Activated effector memory CD4-positive, alpha-beta T cell treated with Interleukin-2 at 50 U/mL for 16 hours (primary cell): ENCODE measurements around the gene KDM4C.
"Not testable (repeated sequence)": the region's sequence is repeated elsewhere in the genome, so short reads cannot be mapped to it uniquely, and the experiment has no call there.

Experiments used
- DNase-seq: peaks from one replicate; pipeline ENCODE4 v3.0.0-alpha.2; 2020

Gene KDM4C

GRCh38 chr9:6941501-6941900, 183.7 kb downstream of the KDM4C start:
- no peak for DNase-seq

DNA sequence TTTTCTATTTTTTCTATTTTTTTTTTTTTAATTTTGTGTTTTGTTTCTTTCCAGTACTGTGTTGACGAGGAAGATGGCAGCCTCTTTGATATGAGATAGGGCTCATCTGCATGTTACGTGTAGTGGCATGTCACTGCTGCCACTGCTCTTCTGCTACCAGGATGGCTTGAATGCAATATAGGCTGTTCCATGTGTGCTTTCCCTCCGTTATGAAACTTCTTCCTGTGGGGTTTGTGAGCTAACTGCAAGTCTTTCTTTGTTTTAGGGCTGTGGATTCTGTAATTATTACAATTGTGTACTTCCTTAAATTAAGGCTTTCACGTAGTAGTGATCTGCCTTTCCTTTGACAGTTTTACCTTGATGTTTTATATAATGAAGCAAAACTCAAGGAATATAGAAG, 184.6 kb downstream of the KDM4C start:
- no peak for DNase-seq

DNA sequence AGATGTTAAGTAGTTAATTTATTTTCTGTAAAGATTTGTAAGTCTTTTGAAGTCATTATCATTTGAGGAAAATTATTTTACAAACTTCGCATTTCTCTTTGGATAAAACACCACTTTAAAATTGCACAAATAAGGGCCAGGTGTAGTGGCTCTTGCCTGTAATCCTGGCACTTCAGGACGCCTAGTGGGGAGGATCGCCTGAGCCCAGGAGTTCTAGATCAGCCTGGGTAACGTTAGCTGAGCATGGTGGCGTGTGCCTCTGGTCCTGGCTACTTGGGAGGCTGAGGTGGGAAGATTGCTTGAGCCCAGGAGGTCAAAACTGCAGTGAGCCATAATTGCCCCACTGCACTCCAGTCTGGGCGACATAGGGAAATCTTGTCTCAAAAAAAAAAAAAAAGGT, 185.5 kb downstream of the KDM4C start:
- no peak for DNase-seq

DNA sequence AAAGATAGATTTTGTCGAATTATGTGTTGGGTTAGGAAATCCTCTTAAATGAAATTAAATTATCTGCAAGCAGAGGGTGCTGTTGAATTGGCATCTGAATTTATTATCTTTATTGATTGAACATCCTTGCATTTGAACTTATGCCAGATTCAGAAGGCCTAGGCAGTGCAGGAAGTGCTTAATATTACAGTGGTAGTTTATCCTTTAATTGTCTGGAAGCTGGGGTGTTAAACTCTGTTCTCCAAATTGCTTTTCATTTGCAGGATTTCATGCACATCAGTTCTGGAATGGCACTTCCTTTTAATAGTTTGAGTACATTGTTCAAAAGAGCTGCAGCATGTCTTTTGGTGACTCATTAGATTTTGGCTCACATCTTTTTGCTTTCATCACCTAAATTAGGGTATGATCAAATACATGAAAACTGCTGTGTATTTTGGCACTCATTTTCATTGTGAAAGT, 186.3 kb downstream of the KDM4C start:
- DNase-seq, result no peak

DNA sequence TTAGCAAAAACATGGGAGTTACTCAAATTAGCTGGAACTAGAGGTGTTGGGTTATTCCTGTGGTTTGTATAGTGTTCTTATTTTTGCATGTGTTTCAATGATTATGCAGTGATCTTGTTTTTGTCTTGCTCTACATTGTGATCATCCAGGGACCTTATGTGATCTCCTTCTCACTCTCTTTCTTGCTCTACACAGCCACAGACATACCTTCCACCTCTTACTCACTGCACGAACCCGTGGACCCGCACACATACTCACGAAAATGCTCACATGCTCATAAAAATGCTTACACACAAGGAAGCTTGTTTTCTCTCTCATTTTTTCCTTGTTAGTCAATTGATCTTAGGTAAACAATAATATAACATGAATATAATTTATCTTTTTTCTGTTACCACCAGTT, 187.1 kb downstream of the KDM4C start:
- DNase-seq, result no peak

GRCh38 chr9:6945816-6946215, 188.0 kb downstream of the KDM4C start:
- no peak for DNase-seq

- DNase-seq, result no peak
Measured at GRCh38 chr9:6946583-6947166, 188.9 kb downstream of the KDM4C start.

- not testable (repeated sequence) for DNase-seq
Measured at GRCh38 chr9:6948921-6949320, 191.1 kb downstream of the KDM4C start.

DNA sequence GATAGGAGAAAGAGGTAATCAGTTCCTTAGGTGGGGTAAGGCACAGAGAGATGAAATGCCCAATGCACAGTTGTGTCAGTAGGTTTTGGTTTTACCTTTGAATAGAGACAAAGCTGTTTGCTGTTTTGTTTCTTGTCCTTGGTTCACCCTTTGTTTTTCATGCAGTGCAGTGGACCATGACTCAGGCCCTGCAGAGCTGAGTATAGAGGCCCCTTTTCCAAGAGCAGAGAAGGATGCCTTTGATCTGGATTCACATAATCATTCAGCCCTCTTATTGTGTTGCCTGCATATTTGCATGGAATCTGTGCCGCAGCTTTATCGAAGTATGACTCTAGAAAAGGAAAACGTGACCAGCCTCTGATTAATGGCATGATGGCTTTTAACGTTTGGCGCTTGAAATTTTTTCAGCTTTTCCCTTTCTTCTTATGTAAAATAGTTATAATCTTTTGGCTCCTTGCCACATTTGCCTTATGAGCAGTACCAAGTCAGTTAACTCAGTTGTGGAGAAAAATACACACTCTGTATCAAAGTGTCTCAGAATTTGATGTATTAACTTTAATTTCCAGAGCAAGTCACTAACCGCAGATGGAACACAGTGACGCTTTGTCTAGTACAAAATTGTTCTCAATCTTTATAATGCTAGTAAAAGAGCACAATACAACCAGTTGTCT, 197.6 kb downstream of the KDM4C start:
- DNase-seq, result no peak

- DNase-seq, result no peak
Measured at GRCh38 chr9:6956879-6957278, 199.1 kb downstream of the KDM4C start.

DNA sequence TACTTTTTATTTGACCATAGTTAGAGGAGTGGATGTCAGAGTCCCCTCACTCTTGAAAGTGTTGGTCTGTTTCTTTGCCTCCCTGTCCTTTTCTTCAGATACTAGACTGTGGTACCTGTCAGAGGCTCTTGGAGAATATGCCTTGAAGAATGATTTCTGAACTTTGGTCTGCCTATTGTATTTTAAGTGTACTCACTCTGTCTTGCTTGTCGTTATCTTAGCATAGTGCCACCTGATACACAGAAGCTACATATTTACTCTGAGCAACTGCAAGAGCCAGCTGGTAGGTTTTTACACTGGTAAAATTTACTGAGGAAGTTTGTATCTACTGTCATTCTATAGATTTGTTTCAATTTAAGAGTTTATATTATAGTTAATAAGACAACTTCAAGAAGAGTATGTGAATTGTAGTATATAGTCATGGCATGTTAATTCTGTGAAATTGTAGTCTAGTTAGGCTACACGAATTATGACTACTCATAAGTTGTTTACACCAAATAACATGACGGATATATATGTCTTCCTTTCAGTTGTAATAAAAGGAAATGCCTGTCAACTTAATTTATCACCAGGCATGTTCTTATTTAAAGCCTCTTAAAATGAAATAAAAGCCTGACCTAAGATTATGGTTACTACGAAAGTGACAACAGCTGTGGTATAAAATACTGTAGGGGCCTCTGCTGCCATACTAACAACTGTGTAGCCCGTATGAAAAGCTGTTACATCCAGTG, 201.7 kb downstream of the KDM4C start:
- no peak for DNase-seq

- no peak for DNase-seq
Measured at GRCh38 chr9:6960777-6961176, 203.0 kb downstream of the KDM4C start.

GRCh38 chr9:6961845-6962522, 204.2 kb downstream of the KDM4C start:
- no peak for DNase-seq

DNA sequence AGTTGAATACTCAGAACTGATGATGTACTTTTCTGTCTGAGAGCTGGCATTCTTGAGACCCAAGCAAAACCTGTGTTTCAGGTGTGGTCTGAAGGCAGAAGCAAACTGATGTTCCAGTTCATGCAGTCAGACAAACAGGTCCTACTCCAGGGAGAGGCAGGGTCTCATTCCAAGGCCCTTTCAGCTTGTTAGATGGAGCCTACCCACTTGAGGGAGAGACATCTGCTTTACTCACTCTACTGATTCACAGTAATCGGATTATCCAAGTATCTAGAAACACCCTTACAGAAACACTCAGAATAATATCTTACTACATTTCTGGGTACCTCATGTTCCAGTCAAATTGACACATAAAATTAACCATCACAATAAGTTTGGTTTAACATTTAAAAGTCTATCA, 207.8 kb downstream of the KDM4C start:
- DNase-seq, result no peak

- no peak for DNase-seq
Measured at GRCh38 chr9:6968271-6968670, 210.5 kb downstream of the KDM4C start.

DNA sequence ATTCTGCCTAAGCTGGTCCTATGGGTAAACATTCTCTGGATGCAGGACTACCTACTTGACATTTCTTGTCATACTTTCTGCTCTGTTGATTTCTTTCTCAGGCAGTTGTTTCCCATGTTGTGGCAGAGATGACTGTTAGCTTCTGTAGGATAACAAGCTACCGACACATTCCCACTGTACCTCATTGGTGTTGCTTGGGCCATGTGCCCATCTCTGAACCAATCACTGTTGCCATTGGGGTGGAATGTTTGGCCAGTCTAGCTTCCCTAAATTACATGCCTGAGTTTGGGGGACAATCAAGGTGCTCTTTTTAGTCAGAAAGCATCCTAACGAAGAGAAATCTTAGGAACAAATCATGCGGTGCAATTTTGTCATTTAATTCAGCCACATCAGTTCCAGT, 212.0 kb downstream of the KDM4C start:
- DNase-seq, result no peak

DNA sequence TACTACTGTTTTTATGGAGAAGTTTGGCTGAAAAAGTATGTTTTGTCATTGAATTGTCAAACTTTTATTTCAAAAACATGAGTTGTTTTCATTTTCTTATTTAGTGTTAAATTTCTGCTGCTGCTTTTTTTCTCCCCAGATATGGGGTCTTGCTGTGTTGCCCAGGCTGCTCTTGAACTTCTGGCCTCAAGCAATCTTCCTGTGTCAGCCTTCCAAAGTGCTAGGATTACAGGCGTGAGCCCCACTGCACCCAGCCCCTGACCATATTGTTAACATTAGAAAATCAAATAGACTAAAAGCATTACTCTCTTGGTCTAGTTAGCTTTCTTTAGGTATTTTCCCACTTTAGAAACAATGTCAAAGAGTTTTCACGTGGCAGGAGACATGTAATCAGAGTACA, 215.3 kb downstream of the KDM4C start:
- DNase-seq, result no peak

DNA sequence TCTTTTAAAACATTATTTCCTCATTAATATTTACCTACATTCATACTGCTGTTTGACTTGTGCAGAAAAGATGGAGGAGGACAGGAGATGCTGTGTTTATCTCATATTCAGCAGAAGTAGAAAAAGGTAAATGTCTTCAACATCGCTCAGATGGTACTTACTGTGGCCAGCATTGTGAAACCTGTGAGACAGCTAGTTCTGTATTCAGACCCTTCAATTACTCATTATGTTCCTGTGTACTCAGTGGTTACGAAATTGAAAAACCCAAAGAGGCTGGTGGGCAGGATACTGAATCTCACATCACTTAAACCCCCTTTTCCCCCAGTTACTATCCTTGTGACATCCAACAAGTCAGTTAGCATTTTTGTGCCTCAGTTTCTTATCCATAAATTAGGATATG, 216.0 kb downstream of the KDM4C start:
- no peak for DNase-seq

DNA sequence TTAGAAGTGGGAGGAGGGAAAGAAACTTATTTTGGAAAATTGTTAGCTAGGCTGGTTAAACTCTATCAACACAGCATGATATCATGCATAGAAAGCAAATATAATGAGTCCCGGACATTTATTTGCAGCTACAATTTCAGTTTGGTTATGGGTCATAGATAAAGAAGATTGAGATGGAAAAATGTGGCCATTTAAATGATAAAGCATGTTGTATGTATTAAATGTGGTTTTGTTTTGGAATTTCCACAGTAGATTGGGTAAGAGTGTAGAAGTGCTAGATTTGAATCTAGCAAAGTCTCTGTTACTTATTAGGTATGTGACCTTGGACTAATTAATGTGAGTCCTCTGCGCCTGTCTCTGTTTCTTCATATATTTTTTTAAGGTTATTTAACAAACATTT, 217.4 kb downstream of the KDM4C start:
- no peak for DNase-seq

GRCh38 chr9:6977761-6978160, 220.0 kb downstream of the KDM4C start:
- DNase-seq, result no peak

DNA sequence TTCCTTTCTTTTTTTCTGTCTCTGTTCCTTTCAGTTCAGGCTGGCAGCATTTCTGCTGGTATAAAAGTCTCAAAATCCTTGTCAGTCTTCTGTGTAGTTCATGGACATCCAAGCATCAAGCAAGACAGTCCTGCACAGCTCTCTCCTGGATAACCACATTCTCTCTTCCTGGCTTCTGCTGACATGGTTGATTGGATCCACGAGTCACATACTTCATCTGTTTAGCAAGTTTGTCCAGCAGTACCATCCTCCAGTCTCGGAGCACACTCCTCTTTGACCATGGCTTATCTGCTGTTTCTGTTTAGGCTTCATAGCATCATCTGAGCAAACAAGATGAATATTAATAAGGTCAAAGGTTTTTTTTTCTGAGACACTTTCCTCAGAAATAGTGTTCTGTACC, 220.8 kb downstream of the KDM4C start:
- DNase-seq, result no peak

DNA sequence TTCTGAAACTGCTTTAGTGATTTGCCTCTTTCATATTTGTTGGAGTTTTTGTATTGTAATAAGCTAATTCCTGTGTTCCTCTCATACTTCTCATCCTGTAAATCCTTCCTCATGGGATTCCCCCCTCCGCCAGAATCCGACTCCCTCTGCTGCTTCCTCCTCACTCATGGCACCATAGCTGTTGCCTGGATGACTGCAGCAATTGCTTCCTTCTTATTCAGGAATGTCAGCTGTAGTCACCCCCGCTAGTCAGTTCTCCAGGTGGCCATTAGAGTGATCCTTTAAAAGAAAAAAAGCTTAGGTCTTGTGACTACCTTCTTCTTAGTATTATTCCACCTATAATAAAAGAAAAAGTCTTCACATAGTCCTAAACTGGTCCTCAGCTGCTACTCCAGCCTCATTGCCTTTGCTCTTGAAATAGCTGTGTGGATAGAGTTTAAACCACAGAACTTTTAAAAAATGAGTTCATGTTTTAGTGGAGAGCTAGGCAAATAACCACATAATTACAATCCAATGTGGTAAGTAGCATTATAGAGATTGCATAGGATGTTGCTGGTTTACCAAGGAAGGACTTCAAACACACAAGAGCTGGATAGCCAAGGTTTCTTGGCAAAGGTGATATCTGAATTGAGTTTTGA, 227.3 kb downstream of the KDM4C start:
- no peak for DNase-seq

DNA sequence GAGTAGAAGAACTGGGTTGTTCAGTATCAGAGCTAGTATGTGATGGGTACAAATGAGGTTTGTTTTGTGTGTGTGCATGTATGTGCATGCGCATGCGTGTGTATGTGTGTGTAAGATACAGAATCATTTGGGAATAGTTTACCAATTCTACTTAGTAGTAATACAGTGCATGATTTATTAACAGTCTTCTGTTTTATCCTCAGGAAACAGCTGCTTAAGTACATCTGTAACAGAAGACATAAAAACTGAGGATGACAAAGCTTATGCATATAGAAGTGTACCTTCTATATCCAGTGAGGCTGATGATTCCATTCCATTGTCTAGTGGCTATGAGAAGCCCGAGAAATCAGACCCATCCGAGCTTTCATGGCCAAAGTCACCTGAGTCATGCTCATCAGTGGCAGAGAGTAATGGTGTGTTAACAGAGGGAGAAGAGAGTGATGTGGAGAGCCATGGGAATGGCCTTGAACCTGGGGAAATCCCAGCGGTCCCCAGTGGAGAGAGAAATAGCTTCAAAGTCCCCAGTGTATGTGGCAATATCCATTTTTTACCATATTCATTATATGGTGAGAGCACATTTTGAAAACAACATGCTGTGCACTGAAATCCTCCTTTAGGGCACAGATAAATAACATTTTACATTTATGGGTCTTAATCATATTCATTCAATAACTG, 228.5 kb downstream of the KDM4C start:
- DNase-seq, result no peak
